OCI-LY7 (cell line): ENCODE measurements around the gene TAF1C.

Experiments used
- EZH2phosphoT487 ChIP-seq: fragments of 200-600 bp; sonication (generic); IDR thresholded peaks from 2 replicates; pipeline ENCODE4 v1.6.1; 2018; ENCODE audit warnings: low read depth, borderline replicate concordance, mild to moderate bottlenecking, mixed run types, antibody characterized with exemption, low read length, moderate library complexity, mixed read lengths
- TF ChIP-seq, protein P1 (sequence below): fragments of 200-600 bp; sonication (generic); conservative IDR thresholded peaks from 2 replicates; pipeline ENCODE4 v1.5.1; 2014; ENCODE audit warnings: mild to moderate bottlenecking, antibody characterized with exemption, low read length, moderate library complexity, mixed read lengths

DNA sequence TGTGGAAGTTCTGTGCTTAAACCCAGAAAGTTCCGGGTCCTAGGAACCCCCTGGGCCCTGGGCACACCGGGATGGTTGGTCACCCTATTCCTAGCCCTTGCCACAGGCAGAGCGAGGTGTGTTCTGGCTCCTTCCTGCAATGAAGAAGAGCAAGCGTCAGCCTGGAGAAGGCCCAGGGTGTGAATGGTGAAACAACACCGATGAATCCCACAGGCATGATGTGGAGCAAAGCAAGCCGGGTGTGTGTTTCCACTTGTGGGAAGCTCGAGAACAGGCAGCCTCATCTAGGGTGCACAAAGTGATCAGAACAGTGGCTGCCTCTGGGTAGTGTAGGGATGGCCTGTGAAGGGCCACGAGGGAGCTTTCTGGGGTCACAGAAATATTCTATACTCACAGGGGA is 39.2 kb upstream of the TAF1C start:
- TF ChIP-seq, protein P1, sequence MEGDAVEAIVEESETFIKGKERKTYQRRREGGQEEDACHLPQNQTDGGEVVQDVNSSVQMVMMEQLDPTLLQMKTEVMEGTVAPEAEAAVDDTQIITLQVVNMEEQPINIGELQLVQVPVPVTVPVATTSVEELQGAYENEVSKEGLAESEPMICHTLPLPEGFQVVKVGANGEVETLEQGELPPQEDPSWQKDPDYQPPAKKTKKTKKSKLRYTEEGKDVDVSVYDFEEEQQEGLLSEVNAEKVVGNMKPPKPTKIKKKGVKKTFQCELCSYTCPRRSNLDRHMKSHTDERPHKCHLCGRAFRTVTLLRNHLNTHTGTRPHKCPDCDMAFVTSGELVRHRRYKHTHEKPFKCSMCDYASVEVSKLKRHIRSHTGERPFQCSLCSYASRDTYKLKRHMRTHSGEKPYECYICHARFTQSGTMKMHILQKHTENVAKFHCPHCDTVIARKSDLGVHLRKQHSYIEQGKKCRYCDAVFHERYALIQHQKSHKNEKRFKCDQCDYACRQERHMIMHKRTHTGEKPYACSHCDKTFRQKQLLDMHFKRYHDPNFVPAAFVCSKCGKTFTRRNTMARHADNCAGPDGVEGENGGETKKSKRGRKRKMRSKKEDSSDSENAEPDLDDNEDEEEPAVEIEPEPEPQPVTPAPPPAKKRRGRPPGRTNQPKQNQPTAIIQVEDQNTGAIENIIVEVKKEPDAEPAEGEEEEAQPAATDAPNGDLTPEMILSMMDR = no peak
- TF ChIP-seq EZH2phosphoT487 = no peak
